ENCODE measurements around the gene GRK4.
"Not testable (repeated sequence)": the region's sequence is repeated elsewhere in the genome, so short reads cannot be mapped to it uniquely, and the experiment has no call there.

GRK4 gene

DNA sequence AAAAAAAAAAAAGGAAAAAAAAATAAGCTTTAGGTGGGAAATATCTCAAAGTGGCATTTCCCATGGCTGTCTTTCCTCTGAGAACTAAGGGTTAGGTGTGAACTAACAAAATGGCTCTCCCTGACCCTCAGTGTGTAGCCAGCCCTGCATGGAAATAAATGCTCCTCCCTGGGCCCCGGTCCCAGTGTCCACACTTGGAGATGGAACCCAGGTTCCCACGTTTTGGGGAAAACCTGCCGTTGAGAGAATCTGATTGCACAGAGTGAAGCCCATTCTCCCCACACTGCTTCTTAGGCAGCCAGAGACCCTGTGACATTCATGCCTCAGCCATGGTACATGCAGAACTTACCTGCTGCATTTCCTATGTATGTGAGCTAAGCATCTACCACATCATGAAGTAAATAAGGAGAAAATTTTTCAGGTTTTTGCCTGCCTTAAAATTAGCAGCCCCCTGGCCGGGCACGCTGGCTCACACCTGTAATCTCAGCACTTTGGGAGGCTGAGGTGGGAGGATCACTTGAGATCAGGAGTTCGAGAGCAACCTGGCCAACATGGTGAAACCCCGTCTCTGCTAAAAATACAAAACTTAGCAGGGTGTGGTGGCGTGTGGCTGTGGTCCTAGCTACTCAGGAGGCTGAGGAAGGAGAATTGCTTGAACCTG lies 76.5 kb downstream of the GRK4 start:
- no peak for DNase-seq (ENCODE audit: low read depth, low spot score)

DNA sequence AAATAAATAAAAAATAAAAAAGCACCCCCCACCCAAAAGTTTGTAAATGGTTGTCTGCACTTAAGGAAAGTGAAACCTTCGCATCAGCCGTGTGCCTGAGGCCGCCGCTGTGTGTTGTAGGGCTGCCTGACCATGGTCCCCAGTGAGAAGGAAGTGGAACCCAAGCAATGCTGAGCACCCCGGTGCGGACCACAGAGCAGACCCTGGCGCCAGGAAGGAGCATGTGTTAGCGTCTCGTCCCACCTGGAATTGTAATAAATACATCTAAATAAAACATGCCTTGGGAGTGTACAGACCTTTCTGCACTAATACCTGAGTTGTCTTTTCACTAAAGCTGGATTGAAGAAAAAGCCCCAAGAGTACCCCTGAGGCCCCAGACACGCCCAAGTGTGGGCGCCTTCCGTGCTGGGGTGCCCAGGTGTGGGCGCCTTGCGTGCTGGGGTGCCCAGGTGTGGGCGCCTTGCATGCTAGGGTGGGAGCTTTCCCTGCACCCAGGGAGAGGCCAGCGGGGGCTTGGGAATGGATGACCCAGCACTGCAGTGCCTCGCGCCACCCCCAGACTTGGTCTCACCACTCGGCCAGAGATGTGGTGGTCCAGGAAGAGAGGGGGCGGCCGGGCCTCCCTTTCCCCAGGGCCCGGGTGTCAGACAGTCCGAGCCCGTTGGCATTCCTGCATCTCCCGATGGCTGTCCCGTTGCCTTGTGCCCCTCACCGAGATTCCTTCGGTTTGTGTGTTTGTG lies 77.3 kb downstream of the GRK4 start:
- DNase-seq (ENCODE audit: low read depth, low spot score) = no peak

GRCh38 chr4:3041192-3042142 lies 78.1 kb downstream of the GRK4 start:
- DNase-seq (ENCODE audit: low read depth, low spot score) = peak; percentile 56

DNA sequence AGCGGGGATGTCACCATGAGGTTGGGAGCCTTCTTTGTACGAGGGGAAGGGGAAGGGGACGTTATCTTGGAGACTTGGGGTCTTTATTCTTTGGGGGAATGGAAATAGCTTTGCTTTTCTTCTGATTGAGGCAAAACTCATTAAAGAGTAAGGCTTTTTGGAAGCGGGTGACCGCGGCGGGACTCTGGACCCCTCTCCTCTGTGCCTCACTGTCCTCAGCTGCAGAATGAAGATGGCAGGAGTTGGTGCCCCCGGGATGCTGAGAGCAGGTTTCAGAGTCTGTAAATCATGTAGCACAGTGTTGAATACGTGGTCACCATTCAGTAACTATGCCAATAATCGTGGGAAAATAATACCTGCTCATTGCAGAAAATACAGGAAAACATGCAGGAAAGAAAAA lies 78.9 kb downstream of the GRK4 start:
- no peak for DNase-seq (ENCODE audit: low read depth, low spot score)

- DNase-seq (ENCODE audit: low read depth, low spot score) = no peak
Measured at GRCh38 chr4:3043282-3044020, 80.1 kb downstream of the GRK4 start.

GRCh38 chr4:3044870-3045819 lies 81.8 kb downstream of the GRK4 start:
- DNase-seq (ENCODE audit: low read depth, low spot score) = peak; percentile 27

DNA sequence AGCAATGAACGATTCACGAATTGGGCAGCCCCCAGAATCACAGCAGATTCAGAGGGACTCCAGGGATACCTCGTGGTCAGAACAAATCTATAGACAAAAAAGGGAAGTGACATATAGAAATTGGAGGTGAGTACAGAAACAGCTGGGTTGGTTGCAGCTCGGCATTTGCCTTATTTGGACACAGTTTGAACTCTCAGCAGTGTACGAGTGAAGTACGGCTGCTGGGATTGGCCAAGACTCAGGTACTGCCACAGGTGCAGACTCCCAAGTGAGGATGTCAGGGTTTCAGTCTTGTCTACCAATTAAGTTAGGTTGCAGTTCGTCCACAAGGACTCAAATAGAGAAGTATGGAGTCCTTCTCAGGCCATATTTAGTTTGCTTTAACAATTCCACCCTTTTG lies 82.8 kb downstream of the GRK4 start:
- DNase-seq (ENCODE audit: low read depth, low spot score) = no peak

GRCh38 chr4:3046623-3047022 lies 83.3 kb downstream of the GRK4 start:
- DNase-seq (ENCODE audit: low read depth, low spot score) = no peak

DNA sequence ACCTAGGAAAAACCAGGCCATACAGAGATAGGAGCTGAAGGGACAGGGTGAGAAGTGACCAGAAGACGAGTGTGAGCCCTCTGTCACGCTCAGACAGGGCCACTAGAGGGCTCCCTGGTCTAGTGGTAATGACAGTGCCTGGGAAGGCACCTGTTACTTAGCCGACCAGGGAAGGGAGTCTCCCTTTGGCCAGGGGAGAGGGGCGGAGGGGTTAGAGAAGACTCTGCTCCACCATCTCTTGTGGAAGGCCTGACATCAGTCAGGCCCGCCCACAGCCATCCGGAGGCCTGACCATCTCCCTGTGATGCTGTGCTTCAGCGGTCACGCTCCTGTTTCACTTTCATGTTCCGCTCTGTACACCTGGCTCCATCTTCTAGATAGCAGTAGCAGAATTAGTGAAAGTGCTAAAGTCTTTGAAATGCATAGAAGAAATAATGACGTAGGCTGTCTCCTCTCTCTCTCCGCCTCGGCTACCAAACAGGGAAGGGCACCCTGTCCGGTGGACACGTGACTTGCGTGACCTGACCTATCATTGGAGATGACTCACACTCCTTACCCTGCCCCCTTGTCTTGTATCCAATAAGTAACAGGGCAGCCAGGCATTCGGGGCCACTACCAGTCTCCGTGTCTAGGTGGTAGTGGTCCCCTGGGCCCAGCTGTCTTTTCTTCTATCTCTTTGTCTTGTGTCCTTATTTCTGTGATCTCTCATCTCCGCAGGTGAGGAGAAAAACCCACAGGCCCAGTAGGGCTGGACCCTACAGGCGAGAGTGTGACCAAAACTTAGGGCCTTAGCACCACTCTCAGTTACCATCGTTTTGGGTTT lies 84.3 kb downstream of the GRK4 start:
- DNase-seq (ENCODE audit: low read depth, low spot score) = peak; percentile 67

GRCh38 chr4:3051141-3051897 lies 87.9 kb downstream of the GRK4 start:
- not testable (repeated sequence) for DNase-seq (ENCODE audit: low read depth, low spot score)

- no peak for DNase-seq (ENCODE audit: low read depth, low spot score)
Measured at GRCh38 chr4:3054169-3054759, 90.9 kb downstream of the GRK4 start.

DNA sequence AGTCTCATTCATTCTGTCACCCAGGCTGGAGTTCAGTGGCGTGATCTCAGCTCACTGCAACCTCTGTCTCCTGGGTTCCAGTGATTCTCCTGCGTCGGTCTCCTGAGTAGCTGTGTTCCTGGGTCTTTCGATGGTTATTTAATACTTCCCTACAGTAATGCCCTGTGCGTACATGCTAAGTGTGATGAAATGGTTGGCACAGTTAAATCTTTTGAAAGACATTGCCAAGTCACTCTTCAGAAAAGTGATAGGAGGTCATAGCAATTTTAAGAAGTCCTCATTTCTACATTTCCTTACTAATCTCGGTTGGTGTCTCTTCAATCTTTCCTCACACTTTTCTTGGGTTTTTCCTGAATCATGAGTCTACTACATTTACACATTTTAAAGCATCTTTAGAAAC lies 96.6 kb downstream of the GRK4 start:
- DNase-seq (ENCODE audit: low read depth, low spot score) = no peak

DNA sequence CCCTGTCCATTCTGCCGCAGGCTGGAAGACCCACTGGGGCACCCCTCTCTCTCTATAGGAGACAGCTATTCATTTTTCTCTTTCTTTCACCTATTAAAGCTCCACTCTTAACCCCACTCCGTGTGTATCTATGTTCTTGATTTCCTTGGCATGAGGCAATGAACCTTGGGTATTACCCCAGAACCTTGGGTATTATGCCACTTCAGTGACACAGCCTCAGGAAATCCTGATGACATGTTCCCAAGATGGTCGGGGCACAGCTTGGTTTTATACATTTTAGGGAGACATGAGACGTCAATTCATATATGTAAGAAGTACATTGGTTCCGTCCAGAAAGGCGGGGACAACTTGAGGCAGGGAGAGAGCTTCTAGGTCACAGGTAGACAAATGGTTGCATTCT lies 97.6 kb downstream of the GRK4 start:
- no peak for DNase-seq (ENCODE audit: low read depth, low spot score)

DNA sequence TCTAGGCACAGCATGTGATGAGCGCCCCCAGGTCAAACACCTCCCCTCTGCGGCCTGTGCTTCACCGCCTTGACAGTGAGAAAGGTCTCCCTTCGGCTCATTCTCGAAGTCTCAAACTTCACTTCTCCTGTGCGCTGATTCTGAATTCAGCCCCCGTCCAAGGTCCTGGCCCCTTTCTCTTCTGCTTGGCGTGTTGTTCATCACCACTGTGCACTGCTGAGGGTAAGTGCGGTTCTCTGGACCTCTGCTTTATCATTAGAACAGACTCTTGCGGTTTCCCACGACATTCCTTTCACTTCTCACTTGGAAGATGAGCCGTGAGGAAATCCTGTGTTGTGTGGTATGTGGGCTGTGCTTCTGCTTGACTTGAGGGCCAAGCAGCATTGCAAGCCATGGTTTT lies 99.1 kb downstream of the GRK4 start:
- DNase-seq (ENCODE audit: low read depth, low spot score) = peak; percentile 50

- DNase-seq (ENCODE audit: low read depth, low spot score) = no peak
Measured at GRCh38 chr4:3065551-3065950, 102.2 kb downstream of the GRK4 start.

GRCh38 chr4:3066836-3067400 lies 103.5 kb downstream of the GRK4 start:
- no peak for DNase-seq (ENCODE audit: low read depth, low spot score)

GRCh38 chr4:3067473-3068001 lies 104.2 kb downstream of the GRK4 start:
- DNase-seq (ENCODE audit: low read depth, low spot score) = no peak

DNA sequence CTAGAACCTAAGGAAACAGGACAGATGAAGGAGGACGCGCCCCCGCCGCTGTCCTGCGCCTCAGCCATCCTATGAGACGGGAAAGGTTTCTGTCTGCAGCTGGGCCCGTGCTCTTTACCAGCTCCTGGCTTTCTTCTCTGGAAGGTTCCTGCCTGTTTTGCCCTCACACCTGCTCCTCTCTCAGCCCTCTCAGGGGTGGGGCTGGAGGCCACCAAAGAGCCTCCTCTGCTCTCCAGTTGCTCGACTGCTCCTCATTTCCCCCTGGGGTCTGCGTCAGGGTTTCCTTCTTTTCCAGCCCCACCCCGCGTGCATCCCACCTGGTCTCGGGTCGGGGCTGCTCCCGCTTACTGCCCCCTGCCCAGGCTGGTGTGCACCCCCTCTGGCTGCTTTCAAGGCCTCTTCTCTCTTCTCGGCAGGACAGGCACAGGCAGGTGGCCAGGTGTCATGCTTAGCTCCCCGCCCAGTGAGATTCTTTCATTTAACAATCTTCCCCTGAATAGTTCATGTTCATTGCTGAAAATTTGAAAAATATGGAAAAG lies 106.4 kb downstream of the GRK4 start:
- no peak for DNase-seq (ENCODE audit: low read depth, low spot score)
